GM12892 (cell line): ENCODE results near the gene SGSM1.

Experiments used
- DNase-seq: peaks from one replicate; pipeline ENCODE4 v3.0.0; 2011; ENCODE audit not compliant: insufficient read length
- FAIRE-seq: peaks from 2 replicates; lab custom pipeline; 2011; peaks lifted over from hg19 to GRCh38; lab: Jason Lieb, UNC
- POLR2A ChIP-seq: IDR thresholded peaks from 2 replicates; pipeline ENCODE4 v1.6.1; 2011; ENCODE audit warnings: low read depth, low read length, control low read depth
- POLR2AphosphoS5 ChIP-seq: IDR thresholded peaks from 2 replicates; pipeline ENCODE4 v1.6.1; 2011; ENCODE audit warnings: low read depth, low read length, control low read depth
- TAF1 ChIP-seq: IDR thresholded peaks from 2 replicates; pipeline ENCODE4 v1.6.1; 2011; ENCODE audit warnings: low read depth, mild to moderate bottlenecking, control low read depth, low read length, borderline replicate concordance

SGSM1 gene

GRCh38 chr22:24855794-24856193 is 49.8 kb downstream of the SGSM1 start:
- DNase-seq (no peak), FAIRE-seq (no peak)
- TF ChIP-seq POLR2A (no peak), TAF1 (no peak), POLR2AphosphoS5 (no peak)

- DNase-seq = no peak
- FAIRE-seq = no peak
- no peak for TF ChIP-seq TAF1
- no peak for TF ChIP-seq POLR2A
- no peak for TF ChIP-seq POLR2AphosphoS5
These were observed 51.6 kb downstream of the SGSM1 start for GRCh38 chr22:24857576-24857975.

DNA sequence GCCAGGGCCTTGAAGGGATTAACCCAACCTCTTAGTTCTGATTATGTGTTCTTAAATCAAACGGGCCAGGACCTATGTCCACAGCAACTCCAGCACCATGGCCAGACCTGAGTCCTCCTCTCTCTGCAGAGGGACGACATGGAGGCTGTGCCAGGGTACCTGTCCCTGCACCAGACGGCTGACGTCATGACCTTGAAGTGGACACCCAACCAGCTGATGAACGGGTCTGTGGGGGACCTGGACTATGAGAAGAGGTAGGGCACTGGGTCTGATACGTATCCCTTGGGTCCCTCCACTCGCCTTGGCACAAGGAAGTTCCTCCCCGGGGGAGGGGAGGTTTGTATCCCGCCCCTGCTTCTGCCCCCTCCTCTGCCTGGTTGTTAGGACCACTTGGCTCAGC is 53.6 kb downstream of the SGSM1 start:
- FAIRE-seq = no peak
- DNase-seq = no peak
- TF ChIP-seq POLR2AphosphoS5 = no peak
- no peak for TF ChIP-seq TAF1
- TF ChIP-seq POLR2A = no peak

DNA sequence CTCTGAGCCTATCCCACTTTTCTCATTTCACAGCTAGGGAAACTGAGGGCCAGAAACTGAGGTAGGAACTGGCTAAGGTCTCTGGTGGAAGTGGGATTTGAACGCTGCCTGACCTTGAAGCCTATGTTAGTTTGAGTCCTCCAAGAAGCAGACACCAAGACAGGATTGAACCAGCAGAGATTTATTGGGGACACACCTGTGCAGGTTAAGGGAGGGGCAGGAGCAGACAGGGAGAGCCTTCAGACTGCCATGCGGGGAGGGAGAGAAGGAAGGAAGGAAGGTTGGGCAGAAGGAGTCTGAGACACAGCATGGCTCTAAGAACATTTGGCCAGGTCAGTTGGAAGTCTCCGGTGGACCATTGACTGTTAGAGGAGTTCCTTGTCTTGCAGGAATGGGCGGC is 59.5 kb downstream of the SGSM1 start:
- TF ChIP-seq TAF1 (no peak), POLR2A (no peak), POLR2AphosphoS5 (no peak)
- DNase-seq (no peak), FAIRE-seq (no peak)

GRCh38 chr22:24867323-24868022 is 61.5 kb downstream of the SGSM1 start:
- FAIRE-seq = no peak
- no peak for TF ChIP-seq TAF1
- TF ChIP-seq POLR2AphosphoS5 = no peak
- TF ChIP-seq POLR2A = no peak
- no peak for DNase-seq

GRCh38 chr22:24868979-24869378 is 63.0 kb downstream of the SGSM1 start:
- FAIRE-seq = no peak
- TF ChIP-seq TAF1 = no peak
- no peak for TF ChIP-seq POLR2AphosphoS5
- TF ChIP-seq POLR2A = no peak

GRCh38 chr22:24871611-24872205 is 65.7 kb downstream of the SGSM1 start:
- DNase-seq (no peak), FAIRE-seq (no peak)
- TF ChIP-seq POLR2AphosphoS5 (no peak), POLR2A (no peak), TAF1 (no peak)

More at GRCh38 chr22:24868979-24869378, 63.0 kb downstream of the SGSM1 start:
- DNase-seq = no peak

GRCh38 chr22:24873226-24873625 is 67.2 kb downstream of the SGSM1 start:
- no peak for FAIRE-seq
- no peak for TF ChIP-seq POLR2AphosphoS5
- no peak for TF ChIP-seq TAF1
- no peak for TF ChIP-seq POLR2A

DNA sequence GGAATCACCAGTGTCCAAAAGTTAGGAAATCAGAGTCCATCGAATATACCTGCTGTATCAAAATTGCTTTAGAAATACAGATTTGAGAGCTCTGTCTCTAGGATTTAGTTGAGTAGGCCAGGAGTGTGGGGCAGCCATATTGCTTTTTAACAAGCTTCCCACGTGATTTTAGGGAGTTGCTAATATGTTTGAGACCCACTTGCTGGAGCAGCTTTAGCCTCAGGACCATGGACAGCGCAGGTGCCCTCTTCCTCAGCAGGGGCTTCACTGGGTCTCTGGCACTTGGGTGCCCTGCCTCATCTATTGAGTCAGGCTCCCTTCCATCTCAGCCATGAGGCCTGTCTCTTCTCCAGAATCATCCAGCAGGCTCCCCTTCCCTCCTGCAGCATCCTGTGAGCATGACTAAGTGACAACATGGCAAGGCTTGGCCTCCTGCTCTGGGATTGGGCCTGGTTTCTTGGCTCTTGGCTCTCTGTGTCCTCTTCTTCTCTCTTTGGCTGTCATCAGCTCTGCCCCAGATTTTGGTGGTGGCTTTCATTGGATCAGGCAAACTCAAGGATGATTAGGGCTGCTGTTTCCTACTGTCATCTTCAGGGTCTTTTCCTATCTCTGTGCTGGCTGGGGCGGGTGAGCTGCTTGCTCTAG is 70.0 kb downstream of the SGSM1 start:
- FAIRE-seq (no peak), DNase-seq (no peak)
- TF ChIP-seq POLR2AphosphoS5 (no peak), POLR2A (no peak), TAF1 (no peak)

More at GRCh38 chr22:24873226-24873625, 67.2 kb downstream of the SGSM1 start:
- no peak for DNase-seq

DNA sequence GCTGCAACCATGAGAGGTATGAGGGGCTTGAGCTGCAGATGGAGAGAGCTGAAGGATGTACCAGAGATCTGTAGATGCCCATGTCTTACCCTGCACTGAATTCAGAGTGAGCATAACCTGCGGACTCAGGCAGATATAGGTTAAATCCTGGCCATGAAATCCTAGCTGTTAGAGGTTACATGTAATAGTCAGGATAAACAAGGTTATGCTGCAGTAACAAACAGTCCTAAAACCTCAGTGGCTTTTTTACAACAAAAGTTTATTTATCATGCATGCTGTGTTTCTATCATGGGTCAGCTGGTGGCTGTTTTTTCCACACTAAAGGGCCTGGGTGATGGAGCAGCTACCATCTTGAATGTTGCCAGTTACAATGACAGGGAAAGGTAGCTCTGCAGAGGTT is 70.7 kb downstream of the SGSM1 start:
- no peak for FAIRE-seq
- no peak for TF ChIP-seq POLR2A
- TF ChIP-seq POLR2AphosphoS5 = no peak
- TF ChIP-seq TAF1 = no peak
- no peak for DNase-seq

DNA sequence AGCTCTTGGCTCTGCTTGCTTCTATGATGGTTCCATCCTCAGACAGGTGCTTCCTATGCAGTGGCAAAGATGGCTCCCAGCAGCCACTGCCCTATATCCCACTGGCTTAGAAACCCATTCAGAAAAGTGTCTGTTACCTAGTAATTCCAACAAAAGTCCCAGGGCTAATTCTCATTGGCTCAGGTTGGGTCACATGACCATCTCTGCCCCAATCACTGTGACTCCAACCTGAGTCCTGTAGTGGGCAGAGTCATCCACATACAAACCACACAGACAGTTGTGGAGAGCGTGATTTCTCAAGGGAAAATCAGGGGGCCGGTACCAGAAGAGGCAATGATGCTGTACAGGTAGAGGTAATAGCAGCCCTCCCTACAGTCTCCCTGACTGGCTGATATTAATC is 73.0 kb downstream of the SGSM1 start:
- DNase-seq = no peak
- TF ChIP-seq POLR2A (no peak), TAF1 (no peak), POLR2AphosphoS5 (no peak)
- no peak for FAIRE-seq
